HG03442 (cell line): ENCODE data around the gene TMEM97.

ENCODE experiments used
- ATAC-seq: cut with Tn5 transposase; IDR thresholded peaks from one replicate; pipeline ENCODE4 v1.9.1; 2021; ENCODE audit warnings: mild to moderate bottlenecking, moderate library complexity; ENCODE audit not compliant: unreplicated experiment

The TMEM97 gene

GRCh38 chr17:28315846-28316705 is 2.9 kb upstream of the TMEM97 start:
- ATAC-seq = no peak

- ATAC-seq = no peak
These were observed 1.7 kb upstream of the TMEM97 start for GRCh38 chr17:28317099-28317965.

DNA sequence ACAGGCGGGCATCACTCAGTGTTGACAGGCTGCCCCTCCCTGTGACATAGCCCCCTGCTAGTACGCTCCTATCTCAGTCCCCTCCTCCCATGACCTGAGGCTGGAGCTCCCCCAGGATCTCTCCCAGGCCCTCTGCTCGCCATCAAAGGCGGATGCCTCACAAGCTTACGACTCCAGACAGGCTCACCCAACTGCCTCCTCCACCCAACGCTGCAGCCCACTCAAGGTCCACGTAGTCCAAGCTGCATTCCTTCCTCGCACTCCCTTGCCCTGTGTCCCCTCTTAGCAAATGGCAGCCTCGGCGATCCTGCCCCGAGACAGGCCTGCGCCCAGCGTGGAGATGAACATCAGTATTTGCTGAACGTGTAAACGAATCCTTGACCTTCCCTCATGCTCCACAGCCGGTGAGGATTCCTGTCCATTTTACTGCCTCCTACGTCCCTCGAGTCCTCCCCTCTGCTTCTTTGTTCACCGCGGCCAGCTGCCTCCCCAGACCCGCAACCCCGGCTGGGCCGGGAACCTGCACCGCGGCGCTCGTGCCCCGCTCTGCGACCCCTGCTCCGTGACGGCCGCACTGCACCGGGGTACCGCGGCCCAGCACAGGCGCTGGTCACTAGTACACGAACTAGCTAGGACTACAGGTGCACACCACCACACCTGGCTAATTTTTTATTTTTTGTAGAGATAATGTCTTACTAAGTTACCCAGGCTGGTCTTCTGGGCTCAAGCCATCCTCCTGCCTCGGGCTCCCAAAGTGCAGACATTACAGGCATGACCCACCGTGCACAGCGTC is 838 bp upstream of the TMEM97 start:
- peak; percentile 8 for ATAC-seq

GRCh38 chr17:28319598-28319935 is 567 bp downstream of the TMEM97 start:
- ATAC-seq = no peak

- no peak for ATAC-seq
These were observed 1.4 kb downstream of the TMEM97 start for GRCh38 chr17:28320215-28321061.

GRCh38 chr17:28324267-28324745 is 5.3 kb downstream of the TMEM97 start:
- no peak for ATAC-seq

GRCh38 chr17:28324781-28325180 is 5.8 kb downstream of the TMEM97 start:
- ATAC-seq = no peak

- no peak for ATAC-seq
These were observed 6.2 kb downstream of the TMEM97 start for GRCh38 chr17:28325211-28325610.

DNA sequence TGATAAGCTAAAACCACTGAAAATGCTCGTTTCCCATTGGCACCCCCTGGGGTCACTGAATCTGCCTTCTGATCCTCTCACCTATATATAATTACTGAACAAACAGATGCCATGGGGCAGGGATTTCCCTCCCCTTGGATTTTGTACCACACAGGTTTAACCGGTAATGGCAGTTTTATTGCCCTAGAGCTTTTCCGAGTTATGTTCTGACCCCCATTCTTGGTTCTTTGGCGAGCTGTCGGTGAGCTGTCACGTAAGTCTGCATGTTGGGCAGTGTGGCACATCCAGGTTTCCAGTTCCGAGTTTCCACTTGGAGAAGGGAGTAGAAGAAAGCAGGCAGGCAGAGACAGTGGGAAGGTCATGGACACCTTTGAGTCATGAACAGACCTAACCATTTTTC is 7.1 kb downstream of the TMEM97 start:
- no peak for ATAC-seq

DNA sequence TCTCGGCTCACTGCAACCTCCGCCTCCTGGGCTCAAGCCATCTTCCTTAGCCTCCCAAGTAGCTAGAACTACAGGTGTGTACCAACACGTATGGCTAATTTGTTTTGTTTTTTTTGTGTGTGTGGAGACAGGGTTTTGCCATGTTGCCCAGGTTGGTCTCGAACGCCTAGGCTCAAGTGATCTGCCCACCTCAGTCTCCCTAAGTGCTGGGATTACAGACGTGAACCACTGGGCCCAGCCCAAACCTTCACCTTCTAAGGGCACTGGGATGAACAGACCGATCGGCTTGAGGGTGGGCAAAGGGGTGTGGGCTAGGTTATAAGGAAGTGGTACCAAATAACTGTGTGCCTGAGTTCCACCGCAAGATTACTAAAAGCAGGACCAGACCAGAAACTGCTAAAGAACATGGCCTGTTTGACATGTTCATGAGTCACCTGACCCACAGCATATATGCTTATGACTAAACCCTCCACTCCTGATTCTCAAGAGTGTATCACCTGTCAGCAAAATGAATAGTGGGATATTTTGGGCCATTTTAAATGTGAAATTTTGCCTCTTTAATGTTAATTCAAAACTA is 8.1 kb downstream of the TMEM97 start:
- no peak for ATAC-seq

- no peak for ATAC-seq
These were observed 8.7 kb downstream of the TMEM97 start for GRCh38 chr17:28327709-28328108.

- no peak for ATAC-seq
These were observed 9.3 kb downstream of the TMEM97 start for GRCh38 chr17:28328325-28328724.

DNA sequence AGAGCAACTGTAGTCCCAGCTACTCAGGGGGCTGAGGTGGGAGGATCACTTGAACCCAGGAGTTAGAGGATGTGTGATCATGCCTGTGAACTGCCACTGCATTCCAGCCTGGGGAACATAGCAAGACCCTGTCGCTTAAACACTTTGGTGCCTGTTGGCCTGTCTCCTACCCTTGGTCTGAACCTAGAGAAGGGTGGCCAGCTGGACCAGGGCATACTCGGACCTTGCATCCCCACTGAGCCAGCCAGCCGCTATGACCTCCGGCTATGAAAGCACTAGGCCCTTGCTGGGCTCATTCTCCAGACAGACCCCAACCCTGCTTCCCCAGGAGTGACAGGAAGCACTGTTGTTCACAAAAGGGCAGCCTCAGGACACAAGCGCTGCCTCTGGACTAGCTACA is 11.7 kb downstream of the TMEM97 start:
- ATAC-seq = no peak

DNA sequence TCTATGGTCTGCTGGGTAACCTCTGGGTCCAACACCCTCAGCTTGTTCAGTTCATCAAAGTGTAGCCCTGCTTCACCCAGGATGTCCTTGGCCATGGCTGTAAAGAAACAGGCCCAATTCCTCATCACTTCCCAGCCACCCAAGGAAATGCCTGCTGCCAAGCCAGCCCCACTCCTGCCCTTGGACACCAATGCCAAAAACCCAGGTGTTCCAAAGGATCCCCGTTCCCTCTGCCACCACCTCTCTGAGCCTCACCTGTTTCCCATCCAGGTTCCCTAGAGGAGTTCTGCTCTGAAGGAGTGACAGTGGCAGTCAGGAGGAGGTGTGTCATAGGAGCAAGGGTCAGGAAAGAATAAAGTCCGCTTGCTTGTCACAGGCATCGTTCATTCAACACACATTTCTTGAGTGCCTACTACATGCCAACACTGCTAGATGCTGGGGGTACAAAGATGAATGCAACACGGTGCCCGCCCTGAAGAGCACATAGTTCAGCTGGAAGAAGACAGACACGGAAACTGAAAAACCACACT is 13.0 kb downstream of the TMEM97 start:
- no peak for ATAC-seq

DNA sequence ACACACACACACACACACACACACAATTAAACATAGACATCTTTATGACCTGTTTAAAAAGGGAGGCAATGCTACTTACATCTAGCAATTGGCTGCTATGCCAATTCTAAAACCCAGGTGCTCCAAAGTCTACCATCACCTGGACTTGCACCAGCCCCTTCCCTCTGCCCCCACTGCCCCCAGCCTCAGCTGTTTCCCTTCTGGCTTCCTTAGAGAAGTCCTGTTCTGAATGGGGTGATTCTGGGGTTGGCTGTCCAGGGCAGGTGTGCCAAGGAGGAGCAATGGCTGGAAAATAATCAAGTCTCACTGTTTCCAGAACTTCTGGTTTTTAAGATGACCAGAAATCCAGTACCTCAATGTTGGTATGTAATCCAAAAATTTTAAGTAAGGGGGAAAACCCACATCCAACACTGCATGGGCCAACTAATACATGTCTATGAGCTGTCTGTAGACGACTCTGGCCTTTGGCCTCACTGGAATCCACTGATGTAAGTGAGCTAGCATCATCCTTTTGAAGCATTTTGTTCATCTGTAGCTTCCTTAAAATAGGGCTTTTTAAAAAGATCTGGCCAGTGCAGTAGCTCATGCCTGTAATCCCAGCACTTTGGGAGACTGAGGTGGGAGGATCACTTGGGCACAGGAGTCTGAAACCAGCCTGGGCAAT is 14.2 kb downstream of the TMEM97 start:
- no peak for ATAC-seq

- ATAC-seq = no peak
These were observed 15.2 kb downstream of the TMEM97 start for GRCh38 chr17:28334171-28334570.

DNA sequence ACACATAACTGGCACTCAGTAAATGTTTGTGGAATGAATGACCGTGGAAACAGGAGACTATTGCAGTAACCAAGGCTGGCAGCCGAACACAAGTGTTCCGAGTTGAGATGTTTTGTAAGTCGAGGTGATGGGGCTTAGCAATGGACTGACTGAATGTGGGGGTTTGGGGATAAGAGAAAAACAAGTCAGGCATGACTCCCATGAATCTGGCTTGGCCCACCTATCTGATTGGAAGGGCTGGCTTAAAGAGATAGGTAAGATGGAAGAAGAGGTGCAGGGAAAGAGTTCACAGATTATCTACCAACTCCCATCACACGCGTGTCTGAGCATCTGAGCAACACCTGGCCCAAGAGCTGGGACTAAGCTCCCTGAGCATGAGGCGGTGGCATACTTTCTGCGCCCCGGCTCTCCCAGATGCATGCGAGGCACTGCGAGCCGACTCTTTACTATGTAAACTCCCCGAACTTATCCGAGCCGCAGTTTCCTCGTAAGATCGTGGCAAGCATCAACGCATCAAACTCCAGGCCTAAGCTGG is 15.7 kb downstream of the TMEM97 start:
- ATAC-seq = no peak

- peak; percentile 95 for ATAC-seq
These were observed 16.4 kb downstream of the TMEM97 start, which contains the start of the genes IFT20 and TNFAIP1 for GRCh38 chr17:28335201-28335958. Gene IFT20, minus strand, starts transcription at chr17:28335472. Its CDS starts 3,487 bp downstream, at chr17:28331985. Gene TNFAIP1, plus strand, starts transcription at chr17:28335761. Its CDS starts 3,761 bp downstream, at chr17:28339522.
